OCI-LY1 (cell line): ENCODE data around the gene NELL2.

Experiments
- H2AFZ ChIP-seq: fragments of 200-600 bp; sonication (generic), shearing (Covaris generic); 2 replicates; pipeline ENCODE4 v1.6.0; 2014; ENCODE audit warnings: antibody characterized with exemption, mild to moderate bottlenecking, low read length
- H3F3A ChIP-seq: fragments of 200-600 bp; sonication (generic), shearing (Covaris generic); 2 replicates; pipeline ENCODE4 v1.6.0; 2014; ENCODE audit warnings: mild to moderate bottlenecking, antibody characterized with exemption, low read length, moderate library complexity; ENCODE audit not compliant: insufficient read depth
- H3K27ac ChIP-seq: fragments of 200-600 bp; sonication (generic); 2 replicates; pipeline ENCODE4 v1.5.1; 2014; ENCODE audit warnings: low read length, mixed run types, mild to moderate bottlenecking, low read depth; ENCODE audit not compliant: poor library complexity, severe bottlenecking
- H3K27me3 ChIP-seq: fragments of 200-600 bp; sonication (generic); 2 replicates; pipeline ENCODE4 v1.6.0; 2014; ENCODE audit warnings: antibody characterized with exemption, mild to moderate bottlenecking, low read length, moderate library complexity; ENCODE audit not compliant: insufficient read depth
- H3K36me3 ChIP-seq: fragments of 200-600 bp; sonication (generic); 2 replicates; pipeline ENCODE4 v1.6.1; 2014; ENCODE audit warnings: mild to moderate bottlenecking, antibody characterized with exemption, low read length, moderate library complexity, mixed read lengths; ENCODE audit not compliant: insufficient read depth
- H3K4me1 ChIP-seq: fragments of 200-600 bp; sonication (generic); 2 replicates; pipeline ENCODE4 v1.5.1; 2014; ENCODE audit warnings: mild to moderate bottlenecking, low read length, moderate library complexity; ENCODE audit not compliant: insufficient read depth, severe bottlenecking
- H3K4me2 ChIP-seq: fragments of 200-600 bp; sonication (generic), shearing (Covaris generic); 2 replicates; pipeline ENCODE4 v1.6.1; 2014; ENCODE audit warnings: low read length
- H3K4me3 ChIP-seq: fragments of 200-600 bp; sonication (generic); 2 replicates; pipeline ENCODE4 v1.5.1; 2014; ENCODE audit warnings: low read length, low read depth, mild to moderate bottlenecking, mixed read lengths; ENCODE audit not compliant: poor library complexity, severe bottlenecking
- H3K79me2 ChIP-seq: fragments of 200-600 bp; shearing (Covaris generic); 2 replicates; pipeline ENCODE4 v1.6.1; 2016; ENCODE audit warnings: mixed run types, low read length, mixed read lengths; ENCODE audit not compliant: insufficient read depth
- H3K9ac ChIP-seq: fragments of 200-600 bp; sonication (generic), shearing (Covaris generic); 2 replicates; pipeline ENCODE4 v1.6.1; 2014; ENCODE audit warnings: mild to moderate bottlenecking, low read length, mixed read lengths
- H3K9me2 ChIP-seq: fragments of 200-600 bp; sonication (generic), shearing (Covaris generic); 2 replicates; pipeline ENCODE4 v1.6.1; 2014; ENCODE audit warnings: low read depth, mild to moderate bottlenecking, low read length, mixed read lengths
- H3K9me3 ChIP-seq: fragments of 200-600 bp; shearing (Covaris generic); 2 replicates; pipeline ENCODE4 v1.6.1; 2014; ENCODE audit warnings: low read length, mixed read lengths
- H4K20me1 ChIP-seq: fragments of 200-600 bp; sonication (generic), shearing (Covaris generic); 2 replicates; pipeline ENCODE4 v1.6.0; 2016; ENCODE audit warnings: mild to moderate bottlenecking, low read length; ENCODE audit not compliant: insufficient read depth
- EZH2 ChIP-seq: fragments of 200-600 bp; sonication (generic), shearing (Covaris generic); IDR thresholded peaks from 2 replicates; pipeline ENCODE4 v1.8.0; 2017; ENCODE audit warnings: borderline replicate concordance, mixed run types, mild to moderate bottlenecking, antibody characterized with exemption, low read length, moderate library complexity, mixed read lengths
- TF ChIP-seq, protein P1 (sequence below): fragments of 200-600 bp; sonication (generic), shearing (Covaris generic); IDR thresholded peaks from 2 replicates; pipeline ENCODE4 v1.5.1; 2017; ENCODE audit warnings: mild to moderate bottlenecking, antibody characterized with exemption, low read length, moderate library complexity, mixed read lengths

NELL2 gene

DNA sequence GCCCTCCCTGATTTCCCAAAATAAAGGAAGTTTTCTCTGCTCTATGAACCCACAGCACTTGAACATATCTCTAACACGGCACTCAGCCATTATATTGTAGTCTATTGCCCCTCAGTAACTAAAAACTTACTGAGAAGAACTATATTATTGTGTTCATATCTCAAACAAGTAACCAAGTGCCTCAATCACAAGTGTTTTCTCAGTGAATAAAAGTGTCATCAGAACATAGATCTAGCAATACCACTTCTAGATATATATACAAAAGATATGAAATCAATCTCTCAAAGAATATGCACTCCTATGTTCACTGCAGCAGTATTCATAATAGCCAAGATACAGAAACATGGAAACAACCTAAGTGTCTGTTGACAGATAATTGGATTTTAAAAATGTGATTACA lies 138.1 kb downstream of the NELL2 start:
- no peak overlapping the region for H3K4me3 ChIP-seq
- peaks cover 13% of the 10 kb centered on the region for H3K4me1 ChIP-seq
- H3K36me3 ChIP-seq: 0 out of 2 replicates have a peak, but pooled peaks cover 3% of the 10 kb centered on the region
- peak overlapping the region; percentile 56; the same call in 1 of the 2 replicates for H2AFZ ChIP-seq
- H3F3A ChIP-seq: no peaks in the 10 kb centered on the region
- H3K79me2 ChIP-seq: no peaks in the 10 kb centered on the region
- no peaks in the 10 kb centered on the region for H3K9me3 ChIP-seq
- TF ChIP-seq, protein P1, sequence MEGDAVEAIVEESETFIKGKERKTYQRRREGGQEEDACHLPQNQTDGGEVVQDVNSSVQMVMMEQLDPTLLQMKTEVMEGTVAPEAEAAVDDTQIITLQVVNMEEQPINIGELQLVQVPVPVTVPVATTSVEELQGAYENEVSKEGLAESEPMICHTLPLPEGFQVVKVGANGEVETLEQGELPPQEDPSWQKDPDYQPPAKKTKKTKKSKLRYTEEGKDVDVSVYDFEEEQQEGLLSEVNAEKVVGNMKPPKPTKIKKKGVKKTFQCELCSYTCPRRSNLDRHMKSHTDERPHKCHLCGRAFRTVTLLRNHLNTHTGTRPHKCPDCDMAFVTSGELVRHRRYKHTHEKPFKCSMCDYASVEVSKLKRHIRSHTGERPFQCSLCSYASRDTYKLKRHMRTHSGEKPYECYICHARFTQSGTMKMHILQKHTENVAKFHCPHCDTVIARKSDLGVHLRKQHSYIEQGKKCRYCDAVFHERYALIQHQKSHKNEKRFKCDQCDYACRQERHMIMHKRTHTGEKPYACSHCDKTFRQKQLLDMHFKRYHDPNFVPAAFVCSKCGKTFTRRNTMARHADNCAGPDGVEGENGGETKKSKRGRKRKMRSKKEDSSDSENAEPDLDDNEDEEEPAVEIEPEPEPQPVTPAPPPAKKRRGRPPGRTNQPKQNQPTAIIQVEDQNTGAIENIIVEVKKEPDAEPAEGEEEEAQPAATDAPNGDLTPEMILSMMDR: no peak
- no peak for TF ChIP-seq EZH2
- no peaks in the 10 kb centered on the region for H3K9me2 ChIP-seq
- H3K27me3 ChIP-seq: no peaks in the 10 kb centered on the region
- peak overlapping the region; percentile 61 for H3K27ac ChIP-seq
- no peak overlapping the region; the same call in 1 of the 2 replicates for H3K4me2 ChIP-seq
- H3K9ac ChIP-seq: no peak overlapping the region
- H4K20me1 ChIP-seq: no peaks in the 10 kb centered on the region

DNA sequence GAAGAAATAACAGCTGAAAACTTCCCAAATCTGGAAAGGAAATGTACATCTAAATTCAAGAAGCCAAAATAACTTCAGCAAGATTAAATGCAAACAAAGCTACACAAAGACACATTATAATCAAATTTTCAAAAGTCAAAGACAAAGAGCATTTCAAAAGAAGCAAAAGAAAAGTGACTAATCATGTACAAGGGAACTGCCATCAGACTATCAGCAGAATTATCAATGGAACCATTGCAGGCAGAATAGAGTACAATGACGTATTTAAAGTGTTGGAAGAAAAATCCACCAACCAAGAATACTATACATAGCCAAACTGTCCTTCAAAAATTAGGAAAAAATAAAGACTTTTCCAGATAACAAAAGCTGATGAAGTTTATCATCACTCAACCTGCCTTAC lies 147.5 kb downstream of the NELL2 start:
- no peaks in the 10 kb centered on the region for H3K79me2 ChIP-seq
- H3K27me3 ChIP-seq: no peaks in the 10 kb centered on the region
- no peaks in the 10 kb centered on the region for H3K9me2 ChIP-seq
- no peaks in the 10 kb centered on the region; the same call in 1 of the 2 replicates for H3F3A ChIP-seq
- no peak overlapping the region for H3K4me3 ChIP-seq
- no peak overlapping the region for H3K27ac ChIP-seq
- H3K9me3 ChIP-seq: peaks cover 20% of the 10 kb centered on the region
- no peak overlapping the region for H3K4me2 ChIP-seq
- no peak for TF ChIP-seq EZH2
- no peak overlapping the region for H2AFZ ChIP-seq
- peaks cover 7% of the 10 kb centered on the region for H3K4me1 ChIP-seq
- H4K20me1 ChIP-seq: no peaks in the 10 kb centered on the region
- H3K9ac ChIP-seq: no peak overlapping the region
- peaks cover 13% of the 10 kb centered on the region; the same call in 1 of the 2 replicates for H3K36me3 ChIP-seq

DNA sequence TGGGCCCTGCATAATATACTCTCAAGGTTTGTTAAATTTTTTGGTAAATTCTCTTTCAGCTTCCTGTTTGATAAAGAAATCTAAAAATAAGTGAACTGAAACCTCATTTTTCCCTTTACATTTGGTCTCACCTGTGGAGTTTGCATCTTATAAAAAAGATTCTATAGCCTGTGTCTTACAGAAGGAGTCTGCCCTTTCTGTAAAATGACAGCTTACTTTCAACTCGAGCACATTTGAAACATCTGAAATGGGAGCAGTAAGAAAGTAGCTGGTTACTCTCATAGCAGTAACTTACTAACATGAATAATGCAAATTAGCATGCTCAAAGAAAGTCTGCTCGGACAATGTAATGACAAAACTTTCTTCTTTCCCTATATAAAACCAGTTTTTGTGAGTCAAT lies 155.8 kb downstream of the NELL2 start:
- H3K4me1 ChIP-seq: peaks cover 38% of the 10 kb centered on the region
- H2AFZ ChIP-seq: peak overlapping the region; percentile 17; the same call in 1 of the 2 replicates
- peaks cover 7% of the 10 kb centered on the region for H3K9me3 ChIP-seq
- no peaks in the 10 kb centered on the region for H3K9me2 ChIP-seq
- H3F3A ChIP-seq: no peaks in the 10 kb centered on the region
- H3K36me3 ChIP-seq: peaks cover 8% of the 10 kb centered on the region; the same call in 1 of the 2 replicates
- no peak for TF ChIP-seq EZH2
- TF ChIP-seq, protein P1: no peak
- H3K4me3 ChIP-seq: no peak overlapping the region
- peak overlapping the region; percentile 26; the same call in 1 of the 2 replicates for H3K4me2 ChIP-seq
- H3K9ac ChIP-seq: peak overlapping the region; percentile 4; the same call in 1 of the 2 replicates
- no peaks in the 10 kb centered on the region for H3K27me3 ChIP-seq
- H4K20me1 ChIP-seq: no peaks in the 10 kb centered on the region
- no peaks in the 10 kb centered on the region for H3K79me2 ChIP-seq
- peak overlapping the region; percentile 72 for H3K27ac ChIP-seq

DNA sequence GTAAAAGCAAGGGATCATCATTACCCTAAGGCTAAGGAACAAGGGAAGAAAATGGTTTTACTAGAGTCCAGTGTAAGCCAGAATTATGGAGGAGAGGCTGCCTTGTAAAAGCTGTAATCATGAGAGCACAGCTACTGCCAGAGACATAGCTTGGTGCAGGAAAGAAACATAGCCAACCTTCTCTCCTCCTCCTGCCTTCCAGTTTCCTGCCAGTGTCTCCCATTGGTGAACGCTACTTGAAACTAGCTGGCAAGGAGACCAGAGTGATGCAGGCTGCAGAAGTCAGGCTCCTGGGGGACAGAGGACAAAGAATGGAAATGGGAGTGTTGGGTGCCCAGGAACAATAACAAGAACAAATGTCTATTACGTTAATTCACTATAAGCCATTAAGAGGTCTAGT lies 158.5 kb downstream of the NELL2 start:
- Histone ChIP-seq H3K4me3 (no peak overlapping the region), H3K36me3 (no peaks in the 10 kb centered on the region), H3K79me2 (no peaks in the 10 kb centered on the region), H3K9ac (no peak overlapping the region), H3K27me3 (no peaks in the 10 kb centered on the region), H3K9me3 (peaks cover 2% of the 10 kb centered on the region; the same call in 1 of the 2 replicates), H3K9me2 (no peaks in the 10 kb centered on the region), H3K4me2 (no peak overlapping the region), H3K4me1 (peaks cover 37% of the 10 kb centered on the region), H4K20me1 (no peaks in the 10 kb centered on the region), H3F3A (no peaks in the 10 kb centered on the region), H2AFZ (peak overlapping the region; percentile 12; the same call in 1 of the 2 replicates), H3K27ac (no peak overlapping the region)
- TF ChIP-seq, protein P1: no peak
- TF ChIP-seq EZH2: no peak
